DND-41 (cell line): ENCODE measurements around the gene CLIC6.

Experiments
- CTCF ChIP-seq: IDR thresholded peaks from 2 replicates; pipeline ENCODE4 v1.5.1; 2012; ENCODE audit warnings: borderline replicate concordance, low read length, moderate library complexity, mild to moderate bottlenecking; ENCODE audit not compliant: poor library complexity, severe bottlenecking; ENCODE audit errors: extremely low read depth
- EZH2 ChIP-seq: IDR thresholded peaks from 3 replicates; pipeline ENCODE4 v1.6.1; 2012; ENCODE audit warnings: borderline replicate concordance, low read depth, mild to moderate bottlenecking, moderate library complexity, low read length, inconsistent platforms; ENCODE audit not compliant: severe bottlenecking

GRCh38 chr21:34762786-34763185 is 94.0 kb downstream of the CLIC6 start:
- TF ChIP-seq CTCF (no peak), EZH2 (no peak)
